Measurements from ENCODE around the gene CCDC81.

The CCDC81 gene

DNA sequence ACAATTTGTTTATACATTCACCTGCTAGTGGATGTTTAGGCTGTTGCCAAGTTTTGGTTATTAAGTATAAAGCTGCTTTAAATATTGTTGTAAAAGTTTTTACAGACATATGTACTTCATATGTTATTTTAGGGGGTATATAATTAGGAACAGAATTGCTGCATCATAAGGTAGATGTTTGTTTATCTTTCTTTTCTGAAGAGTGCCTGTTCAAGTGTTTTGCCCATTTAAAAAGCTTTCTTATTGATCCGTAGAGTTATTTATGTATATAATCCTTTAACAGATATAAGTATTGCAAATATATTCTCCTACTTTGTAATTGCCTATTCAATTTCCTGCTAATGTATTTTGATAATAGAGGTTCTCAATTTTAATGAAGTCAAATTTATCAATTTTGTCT is 11.3 kb upstream of the CCDC81 start:
- TF ChIP-seq, protein P1, sequence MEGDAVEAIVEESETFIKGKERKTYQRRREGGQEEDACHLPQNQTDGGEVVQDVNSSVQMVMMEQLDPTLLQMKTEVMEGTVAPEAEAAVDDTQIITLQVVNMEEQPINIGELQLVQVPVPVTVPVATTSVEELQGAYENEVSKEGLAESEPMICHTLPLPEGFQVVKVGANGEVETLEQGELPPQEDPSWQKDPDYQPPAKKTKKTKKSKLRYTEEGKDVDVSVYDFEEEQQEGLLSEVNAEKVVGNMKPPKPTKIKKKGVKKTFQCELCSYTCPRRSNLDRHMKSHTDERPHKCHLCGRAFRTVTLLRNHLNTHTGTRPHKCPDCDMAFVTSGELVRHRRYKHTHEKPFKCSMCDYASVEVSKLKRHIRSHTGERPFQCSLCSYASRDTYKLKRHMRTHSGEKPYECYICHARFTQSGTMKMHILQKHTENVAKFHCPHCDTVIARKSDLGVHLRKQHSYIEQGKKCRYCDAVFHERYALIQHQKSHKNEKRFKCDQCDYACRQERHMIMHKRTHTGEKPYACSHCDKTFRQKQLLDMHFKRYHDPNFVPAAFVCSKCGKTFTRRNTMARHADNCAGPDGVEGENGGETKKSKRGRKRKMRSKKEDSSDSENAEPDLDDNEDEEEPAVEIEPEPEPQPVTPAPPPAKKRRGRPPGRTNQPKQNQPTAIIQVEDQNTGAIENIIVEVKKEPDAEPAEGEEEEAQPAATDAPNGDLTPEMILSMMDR (conservative IDR thresholded peaks at IDR 0.05; ENCODE audit: low read depth, low read length), result no peak
- H3K4me1 ChIP-seq (ENCODE audit: low read depth, poor library complexity, severe bottlenecking), result peaks cover 7% of the 10 kb centered on the region
- no peaks in the 10 kb centered on the region for H3K36me3 ChIP-seq (ENCODE audit: insufficient read depth)
- no peak overlapping the region for H3K4me2 ChIP-seq
- no peak overlapping the region for H3K27ac ChIP-seq
- H3K4me3 ChIP-seq (IDR thresholded peaks at IDR 0.05; ENCODE audit: insufficient read depth, low read depth, low read length), result no peak overlapping the region
- H2AFZ ChIP-seq (ENCODE audit: low read depth), result no peak overlapping the region
- no peaks in the 10 kb centered on the region for H3K79me2 ChIP-seq (ENCODE audit: insufficient read depth, low read depth)
- H3K9ac ChIP-seq, result no peak overlapping the region
- H3K27me3 ChIP-seq (ENCODE audit: insufficient read depth, low read depth), result no peaks in the 10 kb centered on the region
- H4K20me1 ChIP-seq (ENCODE audit: insufficient read depth), result no peaks in the 10 kb centered on the region

DNA sequence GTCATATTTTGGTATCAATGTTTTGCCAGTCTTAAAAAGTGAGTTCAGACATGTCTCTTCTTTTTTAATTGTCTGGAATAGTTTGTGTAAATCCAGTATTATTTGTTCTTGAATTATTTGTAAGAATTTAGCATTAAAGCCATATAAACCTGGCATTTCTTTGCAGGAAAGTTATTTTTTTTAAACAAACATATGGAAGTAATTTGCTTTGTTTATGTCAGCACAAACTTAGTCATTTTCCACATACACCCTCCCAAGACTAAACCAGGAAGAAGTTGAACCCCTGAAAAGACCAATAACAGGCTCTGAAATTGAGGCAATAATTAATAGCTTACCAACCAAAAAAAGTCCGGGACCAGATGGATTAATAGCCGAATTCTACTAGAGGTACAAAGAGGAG is 9.1 kb upstream of the CCDC81 start:
- Histone ChIP-seq H3K4me1 (ENCODE audit: low read depth, poor library complexity, severe bottlenecking) (peaks cover 6% of the 10 kb centered on the region), H2AFZ (ENCODE audit: low read depth) (no peak overlapping the region), H3K4me2 (no peak overlapping the region), H3K36me3 (ENCODE audit: insufficient read depth) (no peaks in the 10 kb centered on the region), H3K4me3 (IDR thresholded peaks at IDR 0.05; ENCODE audit: insufficient read depth, low read depth, low read length) (no peak overlapping the region), H3K79me2 (ENCODE audit: insufficient read depth, low read depth) (no peaks in the 10 kb centered on the region), H4K20me1 (ENCODE audit: insufficient read depth) (no peaks in the 10 kb centered on the region), H3K27me3 (ENCODE audit: insufficient read depth, low read depth) (no peaks in the 10 kb centered on the region), H3K9ac (no peak overlapping the region), H3K27ac (no peak overlapping the region)
- TF ChIP-seq, protein P1 (conservative IDR thresholded peaks at IDR 0.05; ENCODE audit: low read depth, low read length), result no peak

DNA sequence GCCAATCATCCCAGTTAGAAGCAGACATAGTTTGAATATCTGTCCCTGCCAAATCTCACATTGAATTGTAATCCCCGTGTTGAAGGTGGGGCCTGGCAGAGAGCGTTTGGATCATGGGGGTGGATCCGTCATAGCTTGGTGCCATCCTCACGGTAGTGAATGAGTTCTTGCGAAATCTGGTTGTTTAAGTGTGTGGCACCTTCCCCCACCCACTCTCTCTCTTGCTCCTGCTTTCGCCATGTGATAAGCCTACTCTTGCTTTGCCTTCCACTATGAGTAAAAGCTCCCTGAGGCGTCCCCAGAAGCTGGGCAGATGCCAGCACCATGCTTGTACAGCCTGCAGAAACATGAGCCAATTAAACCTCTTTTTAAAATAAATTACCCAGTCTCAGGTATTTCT is 5.0 kb upstream of the CCDC81 start:
- Histone ChIP-seq H3K4me2 (no peak overlapping the region), H3K79me2 (ENCODE audit: insufficient read depth, low read depth) (no peaks in the 10 kb centered on the region), H3K27me3 (ENCODE audit: insufficient read depth, low read depth) (no peaks in the 10 kb centered on the region), H3K36me3 (ENCODE audit: insufficient read depth) (no peaks in the 10 kb centered on the region), H3K4me1 (ENCODE audit: low read depth, poor library complexity, severe bottlenecking) (no peaks in the 10 kb centered on the region), H3K9ac (no peak overlapping the region), H2AFZ (ENCODE audit: low read depth) (no peak overlapping the region), H4K20me1 (ENCODE audit: insufficient read depth) (no peaks in the 10 kb centered on the region), H3K4me3 (IDR thresholded peaks at IDR 0.05; ENCODE audit: insufficient read depth, low read depth, low read length) (no peak overlapping the region), H3K27ac (no peak overlapping the region)
- TF ChIP-seq, protein P1 (conservative IDR thresholded peaks at IDR 0.05; ENCODE audit: low read depth, low read length), result no peak

DNA sequence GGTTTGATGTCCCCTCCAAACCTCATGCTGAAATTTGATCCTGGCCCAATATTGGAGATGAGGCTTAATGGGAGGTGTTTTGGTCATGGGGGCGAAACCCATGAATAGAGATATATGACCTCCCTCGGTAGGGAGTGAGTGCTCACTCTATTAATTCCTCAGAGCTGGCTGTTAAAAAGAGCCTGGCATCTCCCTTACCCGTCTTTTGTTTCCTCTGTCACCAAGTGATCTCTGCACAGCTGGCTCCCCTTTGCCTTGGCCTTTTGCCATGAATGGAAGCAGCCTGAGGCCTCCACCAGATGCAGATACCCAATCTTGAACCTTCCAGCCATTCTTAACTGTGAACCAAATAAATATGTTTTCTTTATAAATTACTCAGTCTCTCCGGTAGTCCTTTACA is 4.5 kb upstream of the CCDC81 start:
- Histone ChIP-seq H3K27ac (no peak overlapping the region), H3K79me2 (ENCODE audit: insufficient read depth, low read depth) (no peaks in the 10 kb centered on the region), H3K36me3 (ENCODE audit: insufficient read depth) (no peaks in the 10 kb centered on the region), H4K20me1 (ENCODE audit: insufficient read depth) (no peaks in the 10 kb centered on the region), H3K9ac (no peak overlapping the region), H2AFZ (ENCODE audit: low read depth) (no peak overlapping the region), H3K4me3 (IDR thresholded peaks at IDR 0.05; ENCODE audit: insufficient read depth, low read depth, low read length) (no peak overlapping the region), H3K4me1 (ENCODE audit: low read depth, poor library complexity, severe bottlenecking) (no peaks in the 10 kb centered on the region), H3K27me3 (ENCODE audit: insufficient read depth, low read depth) (no peaks in the 10 kb centered on the region), H3K4me2 (no peak overlapping the region)
- TF ChIP-seq, protein P1 (conservative IDR thresholded peaks at IDR 0.05; ENCODE audit: low read depth, low read length), result no peak
